ENCODE data around the gene CROT. TPM values are rescaled to one million over a fixed set of nuclear protein-coding genes. Genes with fewer than 3 reads are reported as not detected.

Gene CROT
- total RNA-seq, 2 donors from 2014 or later = 13.6 to 22.6 TPM

- H3K4me1 ChIP-seq = no peaks in the 10 kb centered on the region
- no peaks in the 10 kb centered on the region for H3K9me3 ChIP-seq
- no peaks in the 10 kb centered on the region for H3K36me3 ChIP-seq
Observed at GRCh38 chr7:87342231-87342630, 3.2 kb upstream of the CROT start.

GRCh38 chr7:87344446-87344845, 1.0 kb upstream of the CROT start:
- Histone ChIP-seq H3K4me1 (no peaks in the 10 kb centered on the region), H3K27ac (peak overlapping the region; percentile 90), H3K27me3 (no peaks in the 10 kb centered on the region), H3K9ac (ENCODE audit: low read depth in 2 of 2, low read length in 2 of 2) (peak overlapping the region in 1 of 2 donors; percentile 92), H3K36me3 (no peaks in the 10 kb centered on the region), H3K4me3 (peak overlapping the region; percentile 68), H3K9me3 (no peaks in the 10 kb centered on the region)
- DNase-seq = no peak
- intact Hi-C loops (cut with DNase I) = loop anchor here (10.0 kb wide), 1 partner anchor 190 kb away; the partner anchor contains the start of gene DMTF1
- no peak for TF ChIP-seq CTCF (IDR thresholded peaks at IDR 0.05)

More at GRCh38 chr7:87342231-87342630, 3.2 kb upstream of the CROT start:
- H3K27ac ChIP-seq = no peak overlapping the region
- DNase-seq = no peak
- no peak overlapping the region for H3K9ac ChIP-seq (ENCODE audit: low read depth in 2 of 2, low read length in 2 of 2)
- no peaks in the 10 kb centered on the region for H3K27me3 ChIP-seq
- TF ChIP-seq CTCF (IDR thresholded peaks at IDR 0.05) = no peak
- intact Hi-C loops (cut with DNase I) = loop anchor here (10.0 kb wide), 1 partner anchor 187 kb away; the partner anchor contains the start of gene DMTF1
- H3K4me3 ChIP-seq = no peak overlapping the region

- intact Hi-C loops (cut with DNase I) = loop anchor here (10.0 kb wide), 1 partner anchor 191 kb away; the partner anchor contains the start of gene DMTF1
Observed at GRCh38 chr7:87345962-87346371, 503 bp downstream of the CROT start.

GRCh38 chr7:87347207-87347606, 1.7 kb downstream of the CROT start:
- no peaks in the 10 kb centered on the region for H3K4me1 ChIP-seq
- H3K27ac ChIP-seq = no peak overlapping the region
- intact Hi-C loops (cut with DNase I) = loop anchor here (10.0 kb wide), 1 partner anchor 192 kb away; the partner anchor contains the start of gene DMTF1
- no peaks in the 10 kb centered on the region for H3K27me3 ChIP-seq
- no peaks in the 10 kb centered on the region for H3K9me3 ChIP-seq
- DNase-seq = no peak
- no peaks in the 10 kb centered on the region for H3K36me3 ChIP-seq
- no peak overlapping the region for H3K9ac ChIP-seq (ENCODE audit: low read depth in 2 of 2, low read length in 2 of 2)
- TF ChIP-seq CTCF (IDR thresholded peaks at IDR 0.05) = no peak
- H3K4me3 ChIP-seq = no peak overlapping the region

More at GRCh38 chr7:87345962-87346371, 503 bp downstream of the CROT start:
- TF ChIP-seq CTCF (IDR thresholded peaks at IDR 0.05) = no peak
- Histone ChIP-seq H3K4me3 (peak overlapping the region; percentile 68), H3K9ac (ENCODE audit: low read depth in 2 of 2, low read length in 2 of 2) (peak overlapping the region; percentile 73 to 92), H3K27ac (peak overlapping the region; percentile 90), H3K36me3 (no peaks in the 10 kb centered on the region), H3K9me3 (no peaks in the 10 kb centered on the region), H3K27me3 (no peaks in the 10 kb centered on the region), H3K4me1 (no peaks in the 10 kb centered on the region)
- no peak for DNase-seq

- Histone ChIP-seq H3K36me3 (no peaks in the 10 kb centered on the region), H3K4me1 (no peaks in the 10 kb centered on the region), H3K9ac (ENCODE audit: low read depth in 2 of 2, low read length in 2 of 2) (no peak overlapping the region), H3K27ac (no peak overlapping the region), H3K9me3 (no peaks in the 10 kb centered on the region), H3K27me3 (no peaks in the 10 kb centered on the region), H3K4me3 (no peak overlapping the region)
- no peak for DNase-seq
- intact Hi-C loops (cut with DNase I) = loop anchor here (10.0 kb wide), 1 partner anchor 193 kb away; the partner anchor contains the start of gene DMTF1
- no peak for TF ChIP-seq CTCF (IDR thresholded peaks at IDR 0.05)
Observed at GRCh38 chr7:87347664-87348063, 2.2 kb downstream of the CROT start.
